ENCODE results near the gene PORCN. TPM values are rescaled to one million over a fixed set of nuclear protein-coding genes. Genes with fewer than 3 reads are reported as not detected.
A peak's percentile ranks its signal among the peaks of the same experiment; 100 is the strongest.

PORCN gene
- total and polyA plus RNA-seq, 2 of the 4 experiments (the other 2 are of a cell fraction) = 4.1 to 10.1 TPM

DNA sequence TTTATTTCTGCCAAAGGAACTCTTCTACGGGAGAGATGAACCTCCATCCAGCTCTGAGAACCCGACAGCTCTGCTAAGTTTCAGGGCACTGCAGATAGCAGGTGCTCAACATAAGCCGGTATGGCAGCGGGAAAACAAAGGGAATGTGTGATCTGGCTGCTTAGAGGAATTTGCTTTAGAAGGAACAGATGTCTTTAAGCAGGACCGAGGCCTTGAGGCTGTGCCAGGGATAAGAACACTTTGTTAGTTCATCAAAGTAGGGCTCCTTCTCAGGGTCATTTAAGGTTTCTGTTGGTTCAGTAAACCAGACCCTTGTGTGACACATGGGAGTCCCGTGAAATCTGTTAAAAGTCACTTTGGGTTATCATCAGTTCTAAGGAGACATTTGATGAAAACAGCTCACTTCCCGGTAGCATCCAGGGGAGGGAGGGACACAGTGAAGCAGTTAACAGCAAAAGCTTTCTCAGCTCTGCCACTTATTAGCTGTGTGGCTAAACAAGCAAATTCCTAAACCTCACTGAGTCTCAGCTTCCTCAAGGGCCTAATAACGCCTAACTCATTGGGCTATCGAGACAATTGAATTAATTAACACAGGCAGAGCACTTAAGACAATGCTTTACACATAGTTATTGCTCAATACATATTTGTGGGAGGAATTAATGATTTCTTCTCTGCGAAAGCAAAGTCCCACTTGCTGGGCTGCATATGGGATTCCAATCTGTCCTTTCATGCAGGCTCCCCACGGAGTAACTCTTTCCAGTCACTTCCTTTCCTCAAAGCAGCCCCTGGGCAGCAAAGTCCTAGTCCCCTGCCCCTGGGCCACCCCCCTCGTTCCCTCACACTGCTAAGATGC lies 35.7 kb upstream of the PORCN start:
- DNase-seq = no peak
- no peak overlapping the region for H3K27ac ChIP-seq (ENCODE audit: insufficient read depth, low read length)

More for the DNA sequence above, 35.7 kb upstream of the PORCN start:
- ChIA-PET POLR2A (ENCODE audit: unreplicated experiment) (no interaction called here), CTCF (no interaction called here)
- H3K4me1 ChIP-seq (ENCODE audit: control insufficient read depth, insufficient read depth, low read length) = no peaks in the 10 kb centered on the region; the same call in 1 of the 2 replicates
- H3K9me3 ChIP-seq (ENCODE audit: control insufficient read depth, insufficient read depth, low read length) = no peaks in the 10 kb centered on the region
- no peak overlapping the region for H3K9ac ChIP-seq (ENCODE audit: low read depth, low read length)
- TF ChIP-seq RAD21 (IDR thresholded peaks at IDR 0.05; ENCODE audit: low read length) = no peak
- TF ChIP-seq CEBPB (IDR thresholded peaks at IDR 0.05; ENCODE audit: low read depth, low read length) = peak; percentile 56; the same call in 1 of the 2 replicates
- TF ChIP-seq MXI1 (IDR thresholded peaks at IDR 0.05; ENCODE audit: borderline replicate concordance, low read depth, low read length) = no peak
- no peak overlapping the region for H3K23ac ChIP-seq (ENCODE audit: low read depth, low read length)
- no TSS peak for BruUV-seq (replicated peaks)
- intact Hi-C loops (cut with micrococcal nuclease) = no loop called here
- WGBS, 2 experiments (ENCODE audit: extremely low coverage in 2 of 2, insufficient read length in 1 of 2) = 20% methylated on average over 1 of the region's 12 CpGs; no CpG with 5 or more reads in 1 of the 2 experiments
- no peak overlapping the region for H3K14ac ChIP-seq (replicated peaks; ENCODE audit: low read depth, low read length)
- no peak overlapping the region for H3K4ac ChIP-seq (ENCODE audit: low read depth, low read length)
- in situ Hi-C loops (cut with MboI; ENCODE audit: low sequenced_read_pairs) = no loop called here
- no peak overlapping the region for H4K91ac ChIP-seq (ENCODE audit: insufficient read depth, low read depth, low read length)
- no peak for ATAC-seq (ENCODE audit: low read depth)
- H2BK20ac ChIP-seq (ENCODE audit: low read depth, low read length) = no peak overlapping the region
- H3K36me3 ChIP-seq (ENCODE audit: control insufficient read depth, insufficient read depth, low read length) = no peaks in the 10 kb centered on the region
- H3K56ac ChIP-seq (ENCODE audit: extremely low read depth, insufficient read depth, low read length) = no peak overlapping the region
- no peak overlapping the region for H2BK120ac ChIP-seq (ENCODE audit: low read depth, low read length)
- peaks cover 4% of the 10 kb centered on the region; the same call in 1 of the 2 replicates for H3K27me3 ChIP-seq (ENCODE audit: control insufficient read depth, insufficient read depth, low read length)
- H3K18ac ChIP-seq (ENCODE audit: low read depth, low read length) = no peak overlapping the region
- peaks cover 0 to 13% of the 10 kb centered on the region in 2 experiments; a peak in 2 of 4 replicates for H3K79me1 ChIP-seq (ENCODE audit: low read depth in 1 of 2, low read length in 2 of 2)
- H2AK5ac ChIP-seq (ENCODE audit: low read depth, low read length) = no peak overlapping the region
- H2BK5ac ChIP-seq (ENCODE audit: low read depth, low read length, poor library complexity, severe bottlenecking) = no peak overlapping the region
- H2BK15ac ChIP-seq (ENCODE audit: low read depth, low read length) = no peak overlapping the region
- H4K8ac ChIP-seq (ENCODE audit: low read depth in 2 of 2, low read length in 2 of 2) = no peak overlapping the region
- no peak overlapping the region for H3K4me2 ChIP-seq (ENCODE audit: low read depth, low read length)
- no peak overlapping the region for H4K5ac ChIP-seq (ENCODE audit: low read depth, low read length)
- no peak overlapping the region for H2AK9ac ChIP-seq (replicated peaks; ENCODE audit: low read depth, low read length, poor library complexity)
- H3K9me1 ChIP-seq (ENCODE audit: insufficient read depth, low read length) = peaks cover 7% of the 10 kb centered on the region
- no peak overlapping the region for H3K4me3 ChIP-seq (ENCODE audit: insufficient read depth, low read depth, low read length)
- dilution Hi-C loops (cut with HindIII; ENCODE audit: low sequenced_read_pairs, unreplicated experiment) = no loop called here
- no peaks in the 10 kb centered on the region; the same call in 1 of the 2 replicates for H4K20me1 ChIP-seq (ENCODE audit: insufficient read depth, low read length)
- H2AFZ ChIP-seq (replicated peaks; ENCODE audit: low read length, poor library complexity) = peak overlapping the region; percentile 61
